ENCODE results near the gene TMEM52B.
A peak's percentile ranks its signal among the peaks of the same experiment; 100 is the strongest.
"Not testable (repeated sequence)": the region's sequence is repeated elsewhere in the genome, so short reads cannot be mapped to it uniquely, and the experiment has no call there.

Gene TMEM52B

DNA sequence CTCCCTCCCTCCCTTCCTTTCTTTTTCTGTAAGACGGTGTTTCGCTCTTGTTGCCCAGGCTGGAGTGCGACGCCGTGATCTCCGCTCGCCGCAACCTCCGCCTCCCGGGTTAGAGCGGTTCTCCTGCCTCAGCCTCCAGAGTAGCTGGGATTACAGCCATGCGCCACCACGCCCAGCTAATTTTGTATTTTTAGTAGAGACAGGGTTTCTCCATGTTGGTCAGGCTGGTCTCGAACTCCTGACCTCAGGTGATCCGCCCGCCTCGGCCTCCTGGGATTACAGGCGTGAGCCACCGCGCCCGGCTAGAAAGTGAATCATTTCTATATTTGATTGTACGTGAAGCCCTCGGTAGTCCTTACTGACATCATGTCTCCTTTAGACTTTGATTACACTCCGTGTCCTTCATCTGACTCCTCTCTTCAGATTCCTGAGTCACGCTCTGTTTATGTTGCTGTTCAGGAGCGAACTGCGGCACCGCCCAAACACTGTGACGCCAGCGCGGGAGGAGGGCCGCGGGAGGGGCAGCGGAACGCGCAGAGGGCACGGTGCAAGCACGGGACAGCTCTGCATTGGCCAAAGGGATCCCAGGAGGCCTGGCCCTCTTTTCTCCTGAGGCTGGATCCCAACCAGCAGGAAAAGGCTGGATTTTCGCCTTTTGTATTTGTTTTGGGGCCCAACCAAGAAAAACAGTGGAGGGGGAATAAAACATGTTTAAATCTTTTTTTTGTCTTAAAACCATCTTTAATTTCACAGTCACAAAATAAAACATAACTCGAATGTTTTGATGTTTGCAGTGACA, 33.3 kb downstream of the TMEM52B start:
- DNase-seq = peak; percentile 33 to 96 (median 88)

DNA sequence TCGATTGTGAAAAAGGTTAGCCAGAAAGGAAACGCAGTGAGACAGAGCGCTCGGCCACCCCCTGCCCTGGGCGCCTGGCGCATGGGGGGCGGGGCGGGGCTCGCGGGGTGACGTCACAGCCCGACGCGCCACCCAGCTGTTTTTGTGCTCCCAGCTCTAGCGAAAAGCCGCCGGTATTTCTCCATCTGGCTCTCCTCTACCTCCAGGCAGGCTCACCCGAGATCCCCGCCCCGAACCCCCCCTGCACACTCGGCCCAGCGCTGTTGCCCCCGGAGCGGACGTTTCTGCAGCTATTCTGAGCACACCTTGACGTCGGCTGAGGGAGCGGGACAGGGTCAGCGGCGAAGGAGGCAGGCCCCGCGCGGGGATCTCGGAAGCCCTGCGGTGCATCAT, 33.9 kb downstream of the TMEM52B start, which contains the start of gene GABARAPL1:
Gene GABARAPL1 (plus strand): TSS at position 139 of the 393 bp plus-strand sequence. CDS start 253 bp downstream, at position 392.
- DNase-seq = peak; percentile 35 to 94 (median 76)

DNA sequence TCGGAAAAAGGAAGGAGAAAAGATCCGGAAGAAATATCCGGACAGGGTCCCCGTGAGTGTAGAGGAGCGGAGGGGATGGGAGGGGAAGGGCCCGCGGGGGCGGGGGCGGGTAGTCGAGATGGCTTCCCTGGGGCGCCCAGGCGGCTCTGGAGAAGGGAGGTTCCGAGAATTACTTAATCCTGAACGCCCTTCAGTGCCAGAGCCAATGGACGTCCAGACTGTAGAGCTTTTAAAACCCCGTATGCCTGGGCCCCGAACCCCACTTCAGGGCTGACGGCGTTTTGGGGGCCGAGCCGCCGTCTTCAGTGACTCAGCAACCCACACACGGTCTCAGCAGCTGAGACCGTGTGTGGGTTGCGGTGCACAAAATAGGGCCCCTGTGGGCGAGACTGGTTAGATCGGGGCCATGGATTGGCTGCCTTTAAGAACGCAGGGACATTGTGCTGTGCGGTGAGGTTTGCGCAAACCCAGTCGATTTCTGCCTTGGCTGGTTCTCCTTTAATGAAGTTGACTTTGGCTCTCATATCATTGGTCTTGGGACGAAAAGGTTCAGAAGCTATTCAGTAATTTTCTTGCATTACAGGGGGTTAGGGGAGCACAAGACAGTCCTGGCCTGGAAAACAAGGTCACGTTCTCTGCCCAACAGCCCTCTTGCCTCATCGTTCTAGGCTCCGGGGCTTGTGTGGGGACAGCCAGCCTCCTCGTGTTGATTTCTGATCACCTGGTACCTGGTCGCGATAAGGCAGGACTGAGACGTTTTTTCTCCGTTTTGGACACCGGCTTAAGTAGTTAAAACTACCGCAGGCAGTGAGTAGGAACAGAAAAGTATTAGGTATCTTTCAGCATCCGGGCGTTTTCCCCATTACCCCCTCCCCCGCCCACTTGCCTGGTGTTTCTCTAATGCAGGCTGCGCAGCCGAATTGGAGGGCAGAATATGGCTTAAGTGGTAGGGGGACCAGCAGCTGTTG, 34.6 kb downstream of the TMEM52B start:
- peak in 50 of 51 donors; percentile 22 to 91 (median 60) for DNase-seq

DNA sequence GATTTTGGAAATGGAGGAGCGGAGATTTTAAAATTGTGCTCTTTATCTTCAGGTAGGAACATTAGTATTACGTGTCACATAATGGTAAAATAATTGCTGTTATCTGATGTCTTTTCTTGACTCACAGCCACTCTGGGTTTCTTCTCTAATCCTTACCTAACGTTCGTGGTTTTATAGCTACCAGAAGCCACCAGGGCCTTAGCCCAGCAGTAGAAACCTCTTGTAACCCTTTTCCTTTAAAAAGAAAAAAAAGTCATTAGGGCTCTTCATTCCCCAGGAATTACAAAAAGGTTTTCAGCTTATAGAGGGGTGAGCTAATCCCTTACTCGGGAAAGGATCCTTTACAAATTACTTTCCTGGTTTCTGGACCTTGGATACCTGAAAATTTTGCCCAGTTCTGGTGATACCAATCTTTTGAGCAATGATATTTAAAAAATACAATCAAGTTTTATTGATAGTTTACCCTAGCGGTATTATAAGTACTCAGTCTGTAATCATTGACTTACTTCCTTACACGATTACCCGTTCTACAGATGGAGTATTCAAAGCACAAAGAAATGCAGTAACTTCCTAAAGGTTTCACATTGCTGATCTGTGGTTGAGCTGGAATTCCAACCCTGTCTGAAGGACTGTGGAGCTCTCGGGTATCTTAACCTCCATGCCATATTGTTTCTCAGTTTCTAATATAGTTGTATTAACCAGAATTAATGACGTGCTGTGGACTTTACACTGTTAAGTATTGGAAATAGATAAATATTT, 35.5 kb downstream of the TMEM52B start:
- DNase-seq = peak in 1 of 51 donors; percentile 18

DNA sequence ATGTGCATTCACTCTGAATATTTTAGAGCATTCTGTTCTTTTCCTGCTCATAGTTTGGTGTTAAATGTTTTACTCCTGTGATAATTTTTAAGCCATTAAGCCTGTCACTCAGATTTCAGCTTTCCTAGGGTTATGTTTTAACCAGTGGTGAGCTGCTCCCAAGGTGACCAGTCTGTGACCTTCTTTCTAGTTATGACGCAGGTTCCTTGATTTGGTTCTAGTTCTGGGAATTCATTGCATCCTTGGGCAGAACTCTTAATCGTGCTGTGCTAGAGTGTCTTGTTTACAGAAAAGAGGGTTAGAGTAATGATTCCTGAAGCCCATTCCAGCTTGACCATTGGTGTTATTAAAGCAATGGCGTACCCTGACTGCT, 36.0 kb downstream of the TMEM52B start:
- no peak for DNase-seq

DNA sequence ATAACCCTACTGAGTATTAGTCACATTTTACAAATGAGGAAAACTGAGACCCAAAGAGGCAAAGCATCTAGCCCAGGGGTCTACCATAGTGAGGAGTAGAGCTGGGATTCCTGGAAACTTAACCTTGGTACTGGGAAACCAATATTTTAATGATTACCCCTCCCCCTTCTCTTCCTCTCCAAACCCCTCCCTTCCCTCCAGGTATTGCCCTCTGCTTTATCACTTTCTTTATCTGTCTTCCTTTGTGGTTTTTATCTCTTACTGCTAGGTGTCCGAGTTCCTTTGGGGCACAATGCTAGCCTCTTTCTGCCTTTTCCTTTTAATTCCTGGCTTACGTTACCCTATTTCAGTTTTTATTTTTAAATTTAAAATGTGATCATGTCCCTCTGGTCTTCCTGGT, 36.6 kb downstream of the TMEM52B start:
- DNase-seq = no peak

DNA sequence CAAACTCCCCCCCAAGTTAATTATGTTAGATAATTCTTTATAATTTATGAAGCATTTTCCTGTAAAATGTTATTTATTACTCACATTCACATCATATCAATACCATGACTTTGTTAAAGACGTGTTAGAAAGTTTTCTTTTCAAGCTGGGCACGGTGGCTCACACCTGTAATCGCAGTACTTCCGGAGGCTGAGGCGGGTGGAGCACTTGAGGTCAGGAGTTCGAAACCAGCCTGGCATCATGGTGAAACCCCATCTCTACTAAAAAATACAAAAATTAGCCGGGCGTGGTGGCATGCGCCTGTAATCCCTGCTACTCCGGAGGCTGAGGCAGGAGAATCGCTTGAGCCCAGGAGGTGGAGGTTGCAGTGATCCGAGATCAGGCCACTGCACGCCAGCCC, 37.1 kb downstream of the TMEM52B start:
- not testable (repeated sequence) for DNase-seq

DNA sequence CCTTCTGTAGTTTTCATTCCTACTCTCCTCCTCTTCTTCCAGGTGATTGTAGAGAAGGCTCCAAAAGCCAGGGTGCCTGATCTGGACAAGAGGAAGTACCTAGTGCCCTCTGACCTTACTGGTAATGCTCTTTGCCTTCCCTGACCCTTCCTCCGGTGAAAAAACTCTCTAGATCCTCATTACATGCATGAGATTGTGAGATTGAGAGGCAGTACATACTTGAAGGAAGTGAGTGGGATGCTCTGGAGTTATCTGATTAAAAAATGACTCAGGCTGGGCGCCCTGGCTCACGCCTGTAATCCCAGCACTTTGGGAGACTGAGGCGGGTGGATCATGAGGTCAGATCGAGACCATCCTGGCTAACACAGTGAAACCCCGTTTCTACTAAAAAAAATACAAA, 39.2 kb downstream of the TMEM52B start:
- DNase-seq = no peak

DNA sequence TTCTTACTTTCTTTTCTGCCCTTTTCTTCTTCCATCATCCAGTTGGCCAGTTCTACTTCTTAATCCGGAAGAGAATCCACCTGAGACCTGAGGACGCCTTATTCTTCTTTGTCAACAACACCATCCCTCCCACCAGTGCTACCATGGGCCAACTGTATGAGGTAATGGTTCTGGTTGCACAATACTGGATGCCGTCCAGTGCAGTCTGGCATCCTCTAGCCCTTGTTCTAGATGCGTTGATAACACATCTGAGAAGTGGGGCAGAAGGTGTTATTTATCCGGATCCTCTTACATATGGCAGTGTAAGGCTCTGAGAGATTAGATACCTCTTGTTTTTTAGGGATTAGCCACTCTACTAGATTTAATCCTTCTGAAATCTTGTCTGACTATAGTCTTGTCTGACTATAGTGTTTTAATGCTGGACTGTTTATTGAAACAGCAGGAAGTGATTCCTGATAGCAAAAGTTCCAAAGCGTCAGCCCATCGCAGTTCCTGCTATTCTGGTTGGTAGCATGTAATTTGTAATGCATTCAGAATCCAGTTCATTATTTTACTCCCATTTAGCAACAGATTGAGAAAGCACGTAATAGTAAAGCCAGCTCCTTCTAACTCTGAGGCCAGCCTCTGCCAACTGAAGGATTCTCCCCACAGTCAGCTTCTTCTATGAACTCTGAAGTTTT, 41.7 kb downstream of the TMEM52B start:
- DNase-seq = peak in 18 of 51 donors; percentile 3 to 25 (median 13)

DNA sequence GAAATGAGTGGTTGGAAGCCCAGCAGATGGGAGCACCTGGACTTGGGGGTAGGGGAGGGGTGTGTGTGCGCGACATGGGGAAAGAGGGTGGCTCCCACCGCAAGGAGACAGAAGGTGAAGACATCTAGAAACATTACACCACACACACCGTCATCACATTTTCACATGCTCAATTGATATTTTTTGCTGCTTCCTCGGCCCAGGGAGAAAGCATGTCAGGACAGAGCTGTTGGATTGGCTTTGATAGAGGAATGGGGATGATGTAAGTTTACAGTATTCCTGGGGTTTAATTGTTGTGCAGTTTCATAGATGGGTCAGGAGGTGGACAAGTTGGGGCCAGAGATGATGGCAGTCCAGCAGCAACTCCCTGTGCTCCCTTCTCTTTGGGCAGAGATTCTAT, 43.0 kb downstream of the TMEM52B start:
- DNase-seq = no peak

DNA sequence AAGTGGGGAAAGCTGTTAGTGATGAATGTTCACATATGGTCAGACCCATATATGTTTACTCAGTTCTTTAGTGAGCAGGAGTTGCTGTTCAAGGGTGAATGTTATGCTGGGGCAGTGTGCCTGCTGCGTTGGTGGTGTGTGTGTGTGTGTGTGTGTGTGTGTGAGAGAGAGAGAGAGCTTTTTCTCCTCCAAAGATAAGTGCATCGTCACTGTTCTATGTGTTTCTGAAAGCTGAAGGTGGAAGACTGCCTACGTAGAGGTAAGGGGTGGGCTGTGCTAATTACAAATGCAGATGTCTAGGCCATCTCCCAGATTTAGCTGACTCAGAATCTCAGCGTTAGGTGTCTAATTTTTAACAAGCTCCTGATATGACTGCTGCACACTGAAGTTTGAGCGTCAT, 44.4 kb downstream of the TMEM52B start:
- peak in 2 of 51 donors; percentile 10 to 42 for DNase-seq

DNA sequence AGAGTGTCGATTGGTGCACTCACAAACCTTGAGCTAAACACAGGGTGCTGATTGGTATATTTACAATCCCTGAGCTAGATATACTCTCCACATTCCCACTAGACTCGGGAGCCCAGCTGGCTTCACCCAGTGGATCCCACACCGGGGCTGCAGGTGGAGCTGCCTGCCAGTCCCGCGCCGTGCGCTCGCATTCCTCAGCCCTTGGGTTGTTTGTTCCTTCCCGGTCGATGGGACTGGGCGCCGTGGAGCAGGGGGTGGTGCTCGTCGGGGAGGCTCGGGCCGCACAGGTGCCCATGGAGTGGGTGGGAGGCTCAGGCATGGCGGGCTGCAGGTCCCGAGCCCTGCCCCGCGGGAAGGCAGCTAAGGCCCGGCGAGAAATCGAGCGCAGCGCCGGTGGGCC, 46.6 kb downstream of the TMEM52B start:
- not testable (repeated sequence) for DNase-seq

DNA sequence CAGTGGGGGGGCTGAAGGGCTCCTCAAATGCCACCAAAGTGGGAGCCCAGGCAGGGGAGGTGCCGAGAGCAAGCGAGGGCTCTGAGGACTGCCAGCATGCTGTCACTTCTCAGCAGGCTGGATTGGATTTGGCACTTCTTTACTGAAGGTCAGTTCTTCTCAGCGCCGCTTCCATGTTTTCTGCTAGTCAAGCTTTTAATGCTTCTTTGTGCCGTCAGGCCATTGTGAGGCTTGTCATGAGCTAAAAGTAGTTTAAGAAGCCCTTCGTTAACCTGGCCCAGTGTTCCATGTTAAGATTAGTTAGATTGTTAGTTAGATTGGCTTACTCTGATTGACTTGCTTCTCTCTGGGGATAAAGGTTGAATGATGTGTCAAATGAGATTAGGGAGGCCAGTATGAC, 47.3 kb downstream of the TMEM52B start:
- no peak for DNase-seq

DNA sequence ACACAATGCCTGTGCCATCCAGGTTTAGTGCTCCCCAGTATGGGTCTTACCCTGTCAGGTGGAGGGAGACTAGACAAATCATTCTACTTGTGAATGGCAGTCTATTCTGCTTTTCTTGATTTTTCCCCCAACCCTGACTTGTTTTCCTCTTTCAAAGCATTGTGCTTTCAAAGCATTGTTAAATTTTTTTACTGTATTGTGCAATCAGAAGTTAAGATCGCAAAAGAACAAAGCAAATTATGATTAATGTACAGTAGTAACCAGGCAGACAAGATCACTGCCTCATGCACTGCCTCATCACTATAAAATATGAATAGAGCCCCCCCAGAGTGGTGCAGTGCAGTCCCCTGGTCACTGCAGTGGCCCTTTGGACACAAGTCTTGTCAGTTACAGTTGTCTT, 47.9 kb downstream of the TMEM52B start:
- DNase-seq = no peak

DNA sequence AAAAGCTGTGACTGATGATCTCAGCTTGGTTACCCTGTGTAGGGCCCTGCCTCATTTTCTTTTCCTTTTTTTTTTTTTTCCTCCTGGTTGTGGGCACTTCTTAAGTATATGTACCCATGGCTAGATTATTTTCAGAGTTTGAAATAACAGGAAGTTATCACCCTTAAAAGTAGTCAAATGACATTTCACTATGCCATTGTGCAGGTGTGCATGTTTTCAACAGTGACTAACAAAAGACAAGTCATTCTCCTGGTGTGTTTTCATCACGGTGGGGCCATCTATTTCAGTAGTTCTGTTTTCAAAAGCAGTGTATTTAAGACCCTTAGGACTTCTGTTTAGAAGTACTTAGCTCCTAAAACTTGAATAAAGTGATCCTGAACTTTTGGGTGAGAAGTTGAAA, 48.8 kb downstream of the TMEM52B start:
- DNase-seq = no peak

DNA sequence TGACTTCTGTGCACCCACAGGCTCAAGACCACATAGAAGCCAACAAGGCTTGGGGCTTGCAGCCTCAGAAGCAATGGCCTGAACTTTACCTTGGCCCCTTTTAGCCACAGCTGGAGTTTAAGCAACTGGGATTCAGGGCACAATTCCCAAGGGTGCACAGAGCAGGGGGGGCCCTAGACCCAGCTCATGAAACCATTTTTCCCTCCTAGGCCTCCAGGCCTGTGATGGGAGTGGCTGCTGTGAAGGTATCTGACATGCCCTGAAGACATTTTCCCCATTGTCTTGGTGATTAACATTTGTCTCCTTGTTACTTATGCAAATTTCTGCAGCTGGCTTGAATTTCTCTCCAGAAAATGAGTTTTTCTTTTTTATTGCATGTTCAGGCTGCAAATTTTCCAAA, 55.7 kb downstream of the TMEM52B start:
- DNase-seq = no peak

DNA sequence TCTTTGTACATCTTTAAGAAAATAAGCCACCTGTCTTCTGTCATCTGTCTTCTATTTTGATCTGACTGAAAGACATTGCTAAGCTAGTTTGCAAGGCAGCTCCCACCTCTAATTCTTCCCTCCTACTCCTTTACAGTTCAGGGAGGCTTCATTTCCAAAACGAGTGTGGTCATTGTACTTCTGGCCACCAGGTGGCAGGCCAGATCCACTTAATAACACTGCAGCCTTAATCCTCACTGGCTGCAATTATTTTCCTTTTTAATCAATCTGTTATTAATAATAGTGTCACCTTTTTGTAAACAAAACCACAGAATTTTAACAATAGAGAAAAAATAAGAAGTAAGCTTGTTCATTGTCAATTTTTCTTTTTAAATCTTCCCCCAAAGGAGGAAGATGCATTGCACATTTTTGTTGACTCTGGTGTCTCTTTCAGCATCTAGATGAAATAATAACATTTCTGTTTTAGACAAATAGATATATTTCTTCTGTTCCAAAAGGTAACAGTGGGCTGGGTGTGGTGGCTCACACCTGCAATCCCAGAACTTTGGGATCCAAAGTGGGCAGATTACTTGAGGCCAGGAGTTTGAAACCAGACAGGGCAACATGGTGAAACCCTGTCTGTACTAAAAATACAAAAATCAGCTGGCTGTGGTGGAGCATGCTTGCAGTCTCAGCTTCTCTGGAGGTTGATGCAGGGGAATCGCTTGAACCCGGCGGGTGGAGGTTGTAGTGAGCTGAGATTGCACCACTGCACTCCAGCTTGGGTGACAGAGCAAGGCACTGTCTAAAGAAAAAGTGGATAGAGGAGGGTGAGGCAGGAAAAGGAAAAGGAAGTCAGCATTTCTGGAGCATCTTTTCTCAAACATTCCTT, 57.2 kb downstream of the TMEM52B start:
- peak in 15 of 51 donors; percentile 5 to 66 (median 28) for DNase-seq

DNA sequence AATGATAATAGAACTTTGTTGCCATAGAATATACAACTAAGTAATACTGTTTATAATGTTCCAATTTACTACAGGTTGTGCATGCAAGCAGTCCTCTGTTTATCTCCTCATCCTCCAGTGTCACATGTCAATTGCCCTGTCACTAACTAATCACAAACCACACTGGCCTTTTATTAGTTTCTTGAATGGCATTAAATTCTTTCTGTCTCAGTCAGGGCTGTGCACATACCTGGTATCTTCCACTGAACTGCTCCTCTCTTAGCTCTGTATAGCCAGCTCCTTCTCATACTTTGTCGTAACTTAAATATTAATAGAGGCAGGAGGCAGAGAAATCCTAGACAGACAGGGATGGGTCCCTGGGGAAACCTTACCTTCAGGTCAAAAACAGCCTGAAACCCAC, 57.9 kb downstream of the TMEM52B start:
- DNase-seq = no peak

DNA sequence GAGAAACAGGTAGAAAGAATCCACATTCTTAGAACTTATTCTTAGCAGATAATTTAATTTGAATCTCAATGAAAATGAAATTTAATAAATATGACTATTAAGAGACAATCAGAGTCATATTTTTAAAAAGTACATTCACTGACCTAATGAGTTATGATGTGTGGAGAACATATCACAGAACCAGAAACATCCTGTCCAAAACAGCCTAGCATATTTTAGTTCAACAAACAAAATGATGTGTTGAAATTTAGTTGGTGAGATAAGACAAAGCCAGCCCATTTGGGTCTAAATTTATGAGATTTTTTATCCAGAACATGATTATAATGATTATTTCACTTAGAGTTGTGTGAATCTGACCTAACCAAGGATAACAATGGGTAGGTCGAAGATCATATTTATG, 59.7 kb downstream of the TMEM52B start:
- DNase-seq = no peak

DNA sequence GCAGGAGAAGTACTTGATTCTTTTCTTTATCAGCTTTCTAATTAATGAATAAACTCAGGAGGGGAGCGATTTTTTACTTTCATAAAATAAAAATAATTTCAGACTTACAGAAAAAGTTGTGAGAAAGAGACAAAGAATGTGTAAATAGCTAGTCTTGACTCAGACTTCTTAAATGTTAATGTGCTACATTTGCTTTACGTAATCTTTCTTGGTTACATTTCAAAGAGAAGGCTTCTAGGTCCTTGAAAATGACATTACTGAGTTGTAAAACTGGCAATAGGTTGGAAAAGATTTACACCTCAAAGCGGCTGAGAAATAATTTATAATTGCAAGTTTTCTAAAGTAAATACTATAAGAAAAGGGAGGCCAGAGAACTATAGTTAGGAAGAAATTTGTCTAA, 62.5 kb downstream of the TMEM52B start:
- no peak for DNase-seq
